KMS-11 (cell line): ENCODE measurements around the gene GFI1.

Experiments used
- H2AFZ ChIP-seq: fragments of 200-600 bp; sonication (generic); 2 replicates; pipeline ENCODE4 v1.6.1; 2016; ENCODE audit warnings: antibody characterized with exemption, mixed run types, low read depth
- H3K27ac ChIP-seq: fragments of 200-600 bp; sonication (generic); 2 replicates; pipeline ENCODE4 v1.6.1; 2016; ENCODE audit warnings: mild to moderate bottlenecking, mixed run types
- H3K27me3 ChIP-seq: fragments of 200-600 bp; sonication (generic); 2 replicates; pipeline ENCODE4 v1.6.1; 2017; ENCODE audit warnings: mild to moderate bottlenecking, low read depth, mixed run types, moderate library complexity; ENCODE audit not compliant: insufficient read depth
- H3K36me3 ChIP-seq: fragments of 200-600 bp; sonication (generic); 2 replicates; pipeline ENCODE4 v1.6.1; 2017; ENCODE audit warnings: mild to moderate bottlenecking, mixed run types; ENCODE audit not compliant: insufficient read depth
- H3K4me1 ChIP-seq: fragments of 200-600 bp; sonication (generic); 2 replicates; pipeline ENCODE4 v1.6.1; 2016; ENCODE audit warnings: mild to moderate bottlenecking, low read depth, mixed run types; ENCODE audit not compliant: poor library complexity, severe bottlenecking
- H3K4me2 ChIP-seq: fragments of 200-600 bp; sonication (generic); 2 replicates; pipeline ENCODE4 v1.7.0; 2016; ENCODE audit warnings: mild to moderate bottlenecking, mixed run types
- H3K4me3 ChIP-seq: fragments of 200-600 bp; sonication (generic); IDR thresholded peaks from 2 replicates; pipeline ENCODE4 v1.6.1; 2017; ENCODE audit warnings: low read depth, low read length, mixed read lengths; ENCODE audit not compliant: insufficient read depth
- H3K79me2 ChIP-seq: fragments of 200-600 bp; sonication (generic); 2 replicates; pipeline ENCODE4 v1.6.1; 2016; ENCODE audit warnings: low read depth, mixed run types; ENCODE audit not compliant: insufficient read depth
- H3K9ac ChIP-seq: fragments of 200-600 bp; sonication (generic); 2 replicates; pipeline ENCODE4 v1.6.1; 2016; ENCODE audit warnings: mild to moderate bottlenecking, mixed run types
- H4K20me1 ChIP-seq: fragments of 200-600 bp; sonication (generic); 2 replicates; pipeline ENCODE4 v1.6.1; 2016; ENCODE audit warnings: mild to moderate bottlenecking, mixed run types; ENCODE audit not compliant: insufficient read depth
- CTCF ChIP-seq: fragments of 200-600 bp; sonication (generic); conservative IDR thresholded peaks from 2 replicates; pipeline ENCODE4 v1.6.1; 2017; ENCODE audit warnings: low read depth, mild to moderate bottlenecking, antibody characterized with exemption, low read length, moderate library complexity, mixed read lengths

GFI1 gene

GRCh38 chr1:92519043-92519442 lies 32.3 kb upstream of the GFI1 start:
- Histone ChIP-seq H3K27me3 (no peaks in the 10 kb centered on the region), H3K4me1 (no peaks in the 10 kb centered on the region), H3K79me2 (no peaks in the 10 kb centered on the region), H2AFZ (no peak overlapping the region), H3K9ac (no peak overlapping the region), H3K4me3 (no peak overlapping the region), H3K36me3 (no peaks in the 10 kb centered on the region), H3K27ac (no peak overlapping the region), H4K20me1 (no peaks in the 10 kb centered on the region), H3K4me2 (no peak overlapping the region)
- no peak for TF ChIP-seq CTCF

GRCh38 chr1:92516574-92516973 lies 29.8 kb upstream of the GFI1 start:
- H3K79me2 ChIP-seq, result no peaks in the 10 kb centered on the region
- peaks cover 15% of the 10 kb centered on the region for H3K4me1 ChIP-seq
- no peaks in the 10 kb centered on the region for H3K36me3 ChIP-seq
- no peak overlapping the region for H3K27ac ChIP-seq
- H3K27me3 ChIP-seq, result no peaks in the 10 kb centered on the region
- no peak overlapping the region for H2AFZ ChIP-seq
- no peak for TF ChIP-seq CTCF
- no peak overlapping the region for H3K9ac ChIP-seq
- H4K20me1 ChIP-seq, result no peaks in the 10 kb centered on the region
- H3K4me3 ChIP-seq, result no peak overlapping the region
- H3K4me2 ChIP-seq, result no peak overlapping the region

- no peaks in the 10 kb centered on the region for H3K36me3 ChIP-seq
- no peak for TF ChIP-seq CTCF
- H3K79me2 ChIP-seq, result no peaks in the 10 kb centered on the region
- no peak overlapping the region for H2AFZ ChIP-seq
- peaks cover 21% of the 10 kb centered on the region for H3K4me1 ChIP-seq
- no peak overlapping the region for H3K4me2 ChIP-seq
- no peak overlapping the region for H3K4me3 ChIP-seq
- no peaks in the 10 kb centered on the region for H3K27me3 ChIP-seq
- H4K20me1 ChIP-seq, result no peaks in the 10 kb centered on the region
- no peak overlapping the region for H3K27ac ChIP-seq
- H3K9ac ChIP-seq, result no peak overlapping the region
Observed at GRCh38 chr1:92515796-92516201, 29.1 kb upstream of the GFI1 start.

- no peak for TF ChIP-seq CTCF
- H3K4me3 ChIP-seq, result no peak overlapping the region
- peak overlapping the region; percentile 35; the same call in 1 of the 2 replicates for H3K27ac ChIP-seq
- no peak overlapping the region for H2AFZ ChIP-seq
- no peaks in the 10 kb centered on the region for H3K79me2 ChIP-seq
- peaks cover 21% of the 10 kb centered on the region for H3K4me1 ChIP-seq
- H4K20me1 ChIP-seq, result no peaks in the 10 kb centered on the region
- peak overlapping the region; percentile 57; the same call in 1 of the 2 replicates for H3K4me2 ChIP-seq
- no peak overlapping the region; the same call in 1 of the 2 replicates for H3K9ac ChIP-seq
- no peaks in the 10 kb centered on the region for H3K36me3 ChIP-seq
- no peaks in the 10 kb centered on the region for H3K27me3 ChIP-seq
Observed at GRCh38 chr1:92511541-92511940, 24.8 kb upstream of the GFI1 start.

GRCh38 chr1:92509619-92510018 lies 22.9 kb upstream of the GFI1 start:
- no peaks in the 10 kb centered on the region for H4K20me1 ChIP-seq
- H3K4me2 ChIP-seq, result no peak overlapping the region
- no peaks in the 10 kb centered on the region for H3K79me2 ChIP-seq
- no peak overlapping the region for H3K4me3 ChIP-seq
- no peaks in the 10 kb centered on the region for H3K27me3 ChIP-seq
- TF ChIP-seq CTCF, result no peak
- H3K27ac ChIP-seq, result no peak overlapping the region
- no peak overlapping the region for H2AFZ ChIP-seq
- peaks cover 21% of the 10 kb centered on the region for H3K4me1 ChIP-seq
- H3K9ac ChIP-seq, result no peak overlapping the region
- no peaks in the 10 kb centered on the region for H3K36me3 ChIP-seq
